Muscle of back (tissue), 11 donors: ENCODE measurements around the gene PIP4K2C. TPM values are rescaled to one million over a fixed set of nuclear protein-coding genes. Genes with fewer than 3 reads are reported as not detected.

Experiments
- DNase-seq, 3 donors: peaks; one replicate each; pipeline versions ENCODE4 v3.0.0 to v3.0.0-alpha.2; 2013
- polyA plus RNA-seq, 10 donors: library from polyadenylated mRNA; unstranded; fragments of 120-200 nt; gene quantifications; one replicate each; pipeline ENCODE4 v1.2.1, GENCODE V29; 2013; ENCODE audit not compliant: insufficient read length in 10 of 10

Gene PIP4K2C
- polyA plus RNA-seq, 10 donors: 10.4 to 16.0 (median 11.4) TPM

- DNase-seq: peak in 1 of 3 donors; percentile 64
Observed at GRCh38 chr12:57620936-57621496, 30.0 kb downstream of the PIP4K2C start.

- peak in 1 of 3 donors; percentile 85 for DNase-seq
Observed at GRCh38 chr12:57621497-57622292, 30.7 kb downstream of the PIP4K2C start.

- DNase-seq: no peak
Observed at GRCh38 chr12:57622293-57623245, 31.6 kb downstream of the PIP4K2C start.

GRCh38 chr12:57623385-57623784 lies 32.4 kb downstream of the PIP4K2C start:
- DNase-seq: no peak

GRCh38 chr12:57623811-57624390 lies 32.9 kb downstream of the PIP4K2C start:
- no peak for DNase-seq

GRCh38 chr12:57624441-57625220 lies 33.6 kb downstream of the PIP4K2C start:
- DNase-seq: no peak

- DNase-seq: no peak
Observed at GRCh38 chr12:57625261-57626032, 34.5 kb downstream of the PIP4K2C start.

- DNase-seq: peak in 1 of 3 donors; percentile 38
Observed at GRCh38 chr12:57626111-57626920, 35.3 kb downstream of the PIP4K2C start.

- no peak for DNase-seq
Observed at GRCh38 chr12:57626921-57627445, 36.0 kb downstream of the PIP4K2C start.

- no peak for DNase-seq
Observed at GRCh38 chr12:57627501-57628279, 36.7 kb downstream of the PIP4K2C start.

- DNase-seq: no peak
Observed at GRCh38 chr12:57628280-57629191, 37.5 kb downstream of the PIP4K2C start.

- DNase-seq: no peak
Observed at GRCh38 chr12:57629897-57630471, 39.0 kb downstream of the PIP4K2C start.

- no peak for DNase-seq
Observed at GRCh38 chr12:57630891-57631433, 40.0 kb downstream of the PIP4K2C start.

GRCh38 chr12:57631566-57632072 lies 40.6 kb downstream of the PIP4K2C start:
- DNase-seq: peak in 1 of 3 donors; percentile 30

GRCh38 chr12:57632073-57632957 lies 41.3 kb downstream of the PIP4K2C start:
- DNase-seq: peak in 1 of 3 donors; percentile 57
